CD4-positive, alpha-beta T cell treated with Interleukin-4 for 4 hours (primary cell): Measurements from ENCODE around the gene CHGA.

Experiments
- DNase-seq: peaks from one replicate; pipeline ENCODE4 v3.0.0-alpha.2; 2020

The CHGA gene

GRCh38 chr14:92962031-92962830 is 39.3 kb downstream of the CHGA start:
- DNase-seq: no peak

GRCh38 chr14:92962831-92963095 is 39.8 kb downstream of the CHGA start:
- no peak for DNase-seq

DNA sequence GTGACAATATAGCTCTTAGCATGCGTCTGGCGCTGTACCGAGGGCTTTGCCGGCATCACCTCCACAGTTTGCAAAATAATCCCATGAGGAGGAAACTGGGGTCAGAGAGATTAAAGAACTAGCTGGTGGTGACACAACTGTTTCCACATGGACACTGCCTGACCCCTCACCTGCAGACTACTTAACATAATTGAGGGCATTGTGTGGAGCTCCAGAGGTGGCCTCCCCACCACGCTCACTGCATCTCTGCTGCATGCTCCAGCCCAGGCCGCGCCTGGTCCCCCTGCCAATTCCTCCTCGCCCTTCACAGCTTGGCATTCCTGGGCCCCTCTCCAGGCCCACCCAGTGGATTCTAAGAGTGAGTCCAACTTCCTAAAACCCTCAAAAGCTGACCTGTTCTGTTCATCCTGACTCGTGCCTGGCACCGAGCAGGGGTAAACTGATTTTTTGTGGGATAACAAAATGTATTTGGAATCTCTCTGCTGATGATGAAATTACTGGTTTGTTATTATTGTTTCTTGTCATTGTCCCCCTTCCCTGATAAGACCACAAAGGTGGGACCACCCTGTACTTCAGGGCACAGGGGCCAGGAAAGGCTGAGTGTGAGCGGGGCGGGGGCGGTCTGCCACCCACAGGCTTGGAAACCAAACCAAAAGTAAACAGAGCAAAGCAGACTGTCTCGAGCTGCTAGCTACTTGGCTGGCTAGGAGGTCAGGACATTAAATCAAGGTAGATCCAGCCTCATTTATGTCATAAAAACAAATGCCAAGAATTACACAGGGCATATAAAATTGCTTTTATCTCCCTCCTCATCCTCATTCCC is 40.6 kb downstream of the CHGA start:
- DNase-seq: no peak

- no peak for DNase-seq
These were observed 41.5 kb downstream of the CHGA start for GRCh38 chr14:92964124-92965109.

DNA sequence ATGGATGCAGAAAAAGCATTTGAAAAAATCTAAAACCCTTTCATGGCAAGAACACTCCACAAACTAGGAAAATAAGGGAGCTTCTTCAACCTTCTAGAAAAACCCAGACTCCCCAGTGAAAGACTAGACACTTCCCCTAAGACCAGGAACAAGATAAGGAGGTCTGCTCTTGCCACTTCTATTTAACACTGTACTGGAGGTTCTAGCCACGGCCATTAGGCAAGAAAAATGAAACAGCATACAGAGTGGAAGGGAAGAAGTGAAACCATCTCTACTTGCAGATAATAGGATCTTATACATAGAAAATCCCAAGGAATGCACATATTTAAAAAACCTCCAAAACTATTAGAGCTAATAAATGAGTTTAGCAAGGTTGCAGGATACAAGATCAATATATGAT is 42.3 kb downstream of the CHGA start:
- no peak for DNase-seq

- DNase-seq: no peak
These were observed 44.5 kb downstream of the CHGA start for GRCh38 chr14:92967346-92967926.

- DNase-seq: no peak
These were observed 45.5 kb downstream of the CHGA start for GRCh38 chr14:92968291-92969020.

- no peak for DNase-seq
These were observed 46.5 kb downstream of the CHGA start for GRCh38 chr14:92969430-92969829.

DNA sequence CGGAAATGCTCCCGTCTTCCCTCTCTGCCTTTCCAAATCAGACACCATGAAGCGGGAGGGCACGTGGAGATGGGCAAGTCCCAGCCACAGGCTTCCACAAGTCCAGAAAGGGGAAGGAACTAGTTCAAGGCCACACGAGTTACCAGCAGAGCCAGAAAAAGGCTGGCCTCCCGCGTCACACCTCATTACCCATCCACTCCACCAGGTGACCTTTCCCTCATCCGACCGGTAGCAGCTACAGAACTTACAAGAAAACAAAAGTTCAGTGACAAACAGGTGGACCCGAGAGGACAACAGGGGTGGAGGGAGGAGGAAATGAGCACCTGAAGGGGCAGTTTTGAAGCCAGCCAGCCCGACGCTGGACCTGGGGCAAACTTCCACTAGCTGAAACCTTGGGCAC is 46.9 kb downstream of the CHGA start:
- no peak for DNase-seq

- no peak for DNase-seq
These were observed 47.3 kb downstream of the CHGA start for GRCh38 chr14:92970271-92970670.

DNA sequence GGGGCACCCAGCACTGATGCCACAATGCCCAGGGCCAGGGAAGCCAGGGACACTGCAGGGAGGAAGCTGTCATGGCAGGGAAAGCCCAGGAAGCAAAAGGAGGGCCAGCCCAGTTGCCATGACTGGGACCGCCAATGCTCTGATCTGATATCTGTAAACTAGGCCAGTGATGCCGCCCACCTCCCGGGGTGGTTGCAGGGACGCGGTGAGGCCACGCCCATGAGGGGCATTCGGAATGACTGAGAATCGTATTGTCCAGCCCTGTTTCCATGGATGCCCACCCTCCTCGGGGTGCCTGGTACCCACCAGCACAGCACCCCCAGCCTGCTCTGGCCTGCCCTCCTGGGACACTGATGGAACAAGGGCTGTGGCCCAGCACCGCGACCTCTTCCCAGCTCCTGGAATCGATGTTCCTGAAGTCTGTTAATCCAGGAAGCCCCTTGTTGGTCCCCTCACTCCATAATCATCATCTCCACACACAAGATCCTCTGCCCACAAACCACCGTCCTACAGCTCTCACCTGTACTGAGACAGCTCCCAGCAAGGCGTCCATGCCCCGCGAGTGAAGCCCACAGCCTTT is 48.7 kb downstream of the CHGA start:
- no peak for DNase-seq

- DNase-seq: no peak
These were observed 50.4 kb downstream of the CHGA start for GRCh38 chr14:92973261-92973797.

DNA sequence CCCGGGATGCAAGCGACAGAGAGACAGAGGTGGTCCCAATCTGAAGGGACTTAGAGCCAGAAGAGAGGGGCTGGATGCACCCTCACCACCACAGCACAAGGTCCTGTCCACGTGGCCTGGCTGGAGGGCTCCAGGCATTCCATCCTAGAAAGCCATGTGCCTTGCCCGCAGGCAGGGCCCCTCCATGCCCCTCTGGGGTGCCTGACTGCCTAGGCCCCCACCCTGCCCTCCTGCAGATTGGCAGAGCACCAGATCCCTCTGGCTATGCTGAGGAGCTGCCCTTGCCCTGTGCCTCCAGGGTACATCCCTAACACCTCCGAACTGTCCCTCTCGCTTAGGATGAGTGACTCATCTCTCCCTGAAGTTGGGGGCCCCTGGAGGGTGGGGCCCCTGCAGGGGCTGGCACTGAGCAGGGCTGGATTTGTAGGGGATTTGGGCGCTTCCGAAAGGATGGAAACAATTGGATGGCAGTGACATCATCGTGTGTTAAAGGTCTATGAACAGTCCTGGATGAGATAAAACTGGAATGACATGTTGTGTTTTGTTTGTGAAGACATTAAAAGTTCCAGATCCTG is 50.9 kb downstream of the CHGA start:
- DNase-seq: no peak

- DNase-seq: no peak
These were observed 51.8 kb downstream of the CHGA start for GRCh38 chr14:92974541-92975345.

DNA sequence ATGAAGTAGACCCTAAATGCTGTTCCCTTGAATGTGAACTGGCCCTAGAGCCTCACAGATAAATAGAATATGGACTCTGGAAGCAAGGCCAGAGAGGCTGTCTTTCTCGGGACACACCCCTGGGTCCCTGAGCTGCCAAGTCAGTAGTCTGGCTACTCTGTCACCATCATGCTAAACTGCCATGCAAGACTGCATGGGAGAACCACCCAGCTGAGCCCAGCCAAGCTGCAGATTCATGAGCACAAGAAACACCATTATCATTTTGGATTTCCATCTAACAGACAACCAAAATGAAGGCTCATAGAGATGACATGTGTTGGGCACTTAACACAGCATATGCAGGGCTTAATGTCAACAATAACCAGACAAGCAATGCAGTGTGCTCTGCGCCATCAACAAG is 53.3 kb downstream of the CHGA start:
- no peak for DNase-seq

GRCh38 chr14:92978229-92979021 is 55.5 kb downstream of the CHGA start:
- DNase-seq: no peak

DNA sequence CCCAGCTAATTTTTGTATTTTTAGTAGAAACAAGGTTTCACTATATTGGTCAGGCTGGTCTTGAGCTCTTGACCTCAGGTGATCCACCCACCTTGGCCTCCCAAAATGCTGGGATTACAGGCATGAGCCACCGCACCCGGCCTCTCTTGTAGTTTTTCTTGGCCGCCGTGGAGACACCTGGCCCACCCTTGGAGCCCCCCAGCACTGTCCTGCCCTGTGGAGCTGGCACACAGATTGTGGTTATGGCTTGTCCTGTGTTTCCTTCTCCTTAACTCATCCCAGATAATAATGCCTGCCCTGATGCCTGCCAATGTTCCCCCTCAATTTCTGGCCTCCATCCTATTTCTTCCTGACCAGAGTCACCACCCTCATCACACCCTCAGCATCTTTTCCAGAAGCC is 57.9 kb downstream of the CHGA start:
- DNase-seq: no peak

GRCh38 chr14:92981726-92982125 is 58.8 kb downstream of the CHGA start:
- DNase-seq: no peak

GRCh38 chr14:92982956-92983355 is 60.0 kb downstream of the CHGA start:
- no peak for DNase-seq
